OCI-LY1 (cell line): ENCODE data around the gene ABHD3.
"Not testable (repeated sequence)": the region's sequence is repeated elsewhere in the genome, so short reads cannot be mapped to it uniquely, and the experiment has no call there.

ENCODE experiments used
- H2AFZ ChIP-seq: fragments of 200-600 bp; sonication (generic), shearing (Covaris generic); 2 replicates; pipeline ENCODE4 v1.6.0; 2014; ENCODE audit warnings: antibody characterized with exemption, mild to moderate bottlenecking, low read length
- H3F3A ChIP-seq: fragments of 200-600 bp; sonication (generic), shearing (Covaris generic); 2 replicates; pipeline ENCODE4 v1.6.0; 2014; ENCODE audit warnings: mild to moderate bottlenecking, antibody characterized with exemption, low read length, moderate library complexity; ENCODE audit not compliant: insufficient read depth
- H3K27ac ChIP-seq: fragments of 200-600 bp; sonication (generic); 2 replicates; pipeline ENCODE4 v1.5.1; 2014; ENCODE audit warnings: low read length, mixed run types, mild to moderate bottlenecking, low read depth; ENCODE audit not compliant: poor library complexity, severe bottlenecking
- H3K27me3 ChIP-seq: fragments of 200-600 bp; sonication (generic); 2 replicates; pipeline ENCODE4 v1.6.0; 2014; ENCODE audit warnings: antibody characterized with exemption, mild to moderate bottlenecking, low read length, moderate library complexity; ENCODE audit not compliant: insufficient read depth
- H3K36me3 ChIP-seq: fragments of 200-600 bp; sonication (generic); 2 replicates; pipeline ENCODE4 v1.6.1; 2014; ENCODE audit warnings: mild to moderate bottlenecking, antibody characterized with exemption, low read length, moderate library complexity, mixed read lengths; ENCODE audit not compliant: insufficient read depth
- H3K4me1 ChIP-seq: fragments of 200-600 bp; sonication (generic); 2 replicates; pipeline ENCODE4 v1.5.1; 2014; ENCODE audit warnings: mild to moderate bottlenecking, low read length, moderate library complexity; ENCODE audit not compliant: insufficient read depth, severe bottlenecking
- H3K4me2 ChIP-seq: fragments of 200-600 bp; sonication (generic), shearing (Covaris generic); 2 replicates; pipeline ENCODE4 v1.6.1; 2014; ENCODE audit warnings: low read length
- H3K4me3 ChIP-seq: fragments of 200-600 bp; sonication (generic); 2 replicates; pipeline ENCODE4 v1.5.1; 2014; ENCODE audit warnings: low read length, low read depth, mild to moderate bottlenecking, mixed read lengths; ENCODE audit not compliant: poor library complexity, severe bottlenecking
- H3K79me2 ChIP-seq: fragments of 200-600 bp; shearing (Covaris generic); 2 replicates; pipeline ENCODE4 v1.6.1; 2016; ENCODE audit warnings: mixed run types, low read length, mixed read lengths; ENCODE audit not compliant: insufficient read depth
- H3K9ac ChIP-seq: fragments of 200-600 bp; sonication (generic), shearing (Covaris generic); 2 replicates; pipeline ENCODE4 v1.6.1; 2014; ENCODE audit warnings: mild to moderate bottlenecking, low read length, mixed read lengths
- H3K9me2 ChIP-seq: fragments of 200-600 bp; sonication (generic), shearing (Covaris generic); 2 replicates; pipeline ENCODE4 v1.6.1; 2014; ENCODE audit warnings: low read depth, mild to moderate bottlenecking, low read length, mixed read lengths
- H3K9me3 ChIP-seq: fragments of 200-600 bp; shearing (Covaris generic); 2 replicates; pipeline ENCODE4 v1.6.1; 2014; ENCODE audit warnings: low read length, mixed read lengths
- H4K20me1 ChIP-seq: fragments of 200-600 bp; sonication (generic), shearing (Covaris generic); 2 replicates; pipeline ENCODE4 v1.6.0; 2016; ENCODE audit warnings: mild to moderate bottlenecking, low read length; ENCODE audit not compliant: insufficient read depth
- CTCF ChIP-seq: fragments of 200-600 bp; sonication (generic), shearing (Covaris generic); IDR thresholded peaks from 2 replicates; pipeline ENCODE4 v1.5.1; 2017; ENCODE audit warnings: mild to moderate bottlenecking, antibody characterized with exemption, low read length, moderate library complexity, mixed read lengths
- EZH2 ChIP-seq: fragments of 200-600 bp; sonication (generic), shearing (Covaris generic); IDR thresholded peaks from 2 replicates; pipeline ENCODE4 v1.8.0; 2017; ENCODE audit warnings: borderline replicate concordance, mixed run types, mild to moderate bottlenecking, antibody characterized with exemption, low read length, moderate library complexity, mixed read lengths

The ABHD3 gene

GRCh38 chr18:21739604-21740537 is 35.3 kb upstream of the ABHD3 start:
- Histone ChIP-seq H2AFZ (peak overlapping the region; percentile 39), H3K4me2 (peak overlapping the region; percentile 96), H3K27ac (peak overlapping the region; percentile 91), H3K9ac (peak overlapping the region; percentile 57), H4K20me1 (no peaks in the 10 kb centered on the region), H3K4me1 (peaks cover 34% of the 10 kb centered on the region), H3K36me3 (peaks cover 4% of the 10 kb centered on the region; the same call in 1 of the 2 replicates), H3K9me2 (no peaks in the 10 kb centered on the region), H3F3A (peaks cover 4% of the 10 kb centered on the region; the same call in 1 of the 2 replicates), H3K79me2 (peaks cover 35% of the 10 kb centered on the region), H3K9me3 (no peaks in the 10 kb centered on the region), H3K27me3 (no peaks in the 10 kb centered on the region), H3K4me3 (peak overlapping the region; percentile 82)
- TF ChIP-seq CTCF = no peak
- no peak for TF ChIP-seq EZH2

- not testable (repeated sequence) for H3K79me2 ChIP-seq, H3K4me3 ChIP-seq, H3K27me3 ChIP-seq, H2AFZ ChIP-seq, H3F3A ChIP-seq, H3K27ac ChIP-seq, H3K9me3 ChIP-seq, H3K9ac ChIP-seq, H3K4me2 ChIP-seq, H3K36me3 ChIP-seq, H4K20me1 ChIP-seq, H3K9me2 ChIP-seq
- peaks cover 13% of the 10 kb centered on the region for H3K4me1 ChIP-seq
These were observed 32.4 kb upstream of the ABHD3 start for GRCh38 chr18:21736926-21737325.

GRCh38 chr18:21735452-21736015 is 31.0 kb upstream of the ABHD3 start:
- no peaks in the 10 kb centered on the region for H4K20me1 ChIP-seq
- H3K27me3 ChIP-seq = no peaks in the 10 kb centered on the region
- no peaks in the 10 kb centered on the region for H3F3A ChIP-seq
- no peaks in the 10 kb centered on the region for H3K79me2 ChIP-seq
- no peak overlapping the region for H2AFZ ChIP-seq
- no peaks in the 10 kb centered on the region for H3K9me2 ChIP-seq
- H3K4me1 ChIP-seq = peaks cover 12% of the 10 kb centered on the region
- peaks cover 6% of the 10 kb centered on the region; the same call in 1 of the 2 replicates for H3K36me3 ChIP-seq
- TF ChIP-seq CTCF (no peak), EZH2 (no peak)
- H3K9me3 ChIP-seq = no peaks in the 10 kb centered on the region
- H3K27ac ChIP-seq = no peak overlapping the region
- no peak overlapping the region for H3K4me2 ChIP-seq
- H3K9ac ChIP-seq = no peak overlapping the region
- H3K4me3 ChIP-seq = no peak overlapping the region
